Glomerular endothelial cell (primary cell): ENCODE data around the gene PAN2. TPM values are rescaled to one million over a fixed set of nuclear protein-coding genes. Genes with fewer than 3 reads are reported as not detected.

ENCODE experiments used
- DNase-seq: peaks from one replicate; pipeline ENCODE4 v3.0.0-alpha.2; 2011; ENCODE audit warnings: low read depth, low spot score; ENCODE audit errors: extremely low read depth
- total RNA-seq: library from RNA; depleted of rRNA; stranded (reverse); fragments of >200 nt; gene quantifications from 2 replicates; pipeline ENCODE4 v1.2.3, GENCODE V29; 2015

PAN2 gene, protein sequence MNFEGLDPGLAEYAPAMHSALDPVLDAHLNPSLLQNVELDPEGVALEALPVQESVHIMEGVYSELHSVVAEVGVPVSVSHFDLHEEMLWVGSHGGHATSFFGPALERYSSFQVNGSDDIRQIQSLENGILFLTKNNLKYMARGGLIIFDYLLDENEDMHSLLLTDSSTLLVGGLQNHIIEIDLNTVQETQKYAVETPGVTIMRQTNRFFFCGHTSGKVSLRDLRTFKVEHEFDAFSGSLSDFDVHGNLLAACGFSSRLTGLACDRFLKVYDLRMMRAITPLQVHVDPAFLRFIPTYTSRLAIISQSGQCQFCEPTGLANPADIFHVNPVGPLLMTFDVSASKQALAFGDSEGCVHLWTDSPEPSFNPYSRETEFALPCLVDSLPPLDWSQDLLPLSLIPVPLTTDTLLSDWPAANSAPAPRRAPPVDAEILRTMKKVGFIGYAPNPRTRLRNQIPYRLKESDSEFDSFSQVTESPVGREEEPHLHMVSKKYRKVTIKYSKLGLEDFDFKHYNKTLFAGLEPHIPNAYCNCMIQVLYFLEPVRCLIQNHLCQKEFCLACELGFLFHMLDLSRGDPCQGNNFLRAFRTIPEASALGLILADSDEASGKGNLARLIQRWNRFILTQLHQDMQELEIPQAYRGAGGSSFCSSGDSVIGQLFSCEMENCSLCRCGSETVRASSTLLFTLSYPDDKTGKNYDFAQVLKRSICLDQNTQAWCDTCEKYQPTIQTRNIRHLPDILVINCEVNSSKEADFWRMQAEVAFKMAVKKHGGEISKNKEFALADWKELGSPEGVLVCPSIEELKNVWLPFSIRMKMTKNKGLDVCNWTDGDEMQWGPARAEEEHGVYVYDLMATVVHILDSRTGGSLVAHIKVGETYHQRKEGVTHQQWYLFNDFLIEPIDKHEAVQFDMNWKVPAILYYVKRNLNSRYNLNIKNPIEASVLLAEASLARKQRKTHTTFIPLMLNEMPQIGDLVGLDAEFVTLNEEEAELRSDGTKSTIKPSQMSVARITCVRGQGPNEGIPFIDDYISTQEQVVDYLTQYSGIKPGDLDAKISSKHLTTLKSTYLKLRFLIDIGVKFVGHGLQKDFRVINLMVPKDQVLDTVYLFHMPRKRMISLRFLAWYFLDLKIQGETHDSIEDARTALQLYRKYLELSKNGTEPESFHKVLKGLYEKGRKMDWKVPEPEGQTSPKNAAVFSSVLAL
- total RNA-seq: 15.6 and 18.4 TPM in 2 replicates

DNA sequence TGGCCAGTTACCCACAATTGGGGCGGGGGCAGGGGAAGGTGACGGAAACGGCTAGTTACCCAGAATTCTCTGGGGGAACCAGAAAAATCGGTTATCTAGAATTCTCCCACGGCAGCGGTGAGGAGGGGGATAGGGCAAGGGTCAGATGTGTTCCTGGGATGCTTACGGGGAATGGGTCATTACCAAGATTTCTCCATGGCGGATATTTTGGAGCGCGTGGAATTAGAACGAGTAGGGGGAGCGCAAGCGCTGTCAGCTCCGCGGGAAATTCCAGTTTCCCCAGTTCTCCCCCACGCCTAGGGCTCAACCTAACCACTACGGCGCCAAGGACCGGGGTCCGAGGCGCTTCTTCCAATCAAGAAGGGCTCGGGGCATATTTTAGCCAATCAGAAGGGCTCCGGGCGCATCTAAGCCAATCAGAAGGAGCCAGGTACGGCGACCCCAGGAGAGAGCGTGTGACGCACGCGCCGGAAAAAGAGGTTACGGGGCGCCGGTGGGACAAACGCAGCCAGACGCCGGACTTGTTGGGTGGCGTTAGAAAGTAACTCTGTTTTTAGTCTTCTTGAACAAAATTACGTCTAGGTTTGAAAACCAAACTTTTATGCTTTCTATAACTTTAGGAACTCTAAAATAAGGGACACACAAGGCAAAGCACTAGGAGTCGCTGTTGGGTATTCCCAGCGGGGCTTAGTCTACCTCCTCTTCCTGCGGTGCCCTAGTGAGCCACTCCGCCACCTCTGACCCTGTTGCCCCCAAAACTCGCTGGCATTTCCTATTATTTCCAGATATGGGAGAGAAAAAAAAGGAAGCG is at the start of gene PAN2:
TSS of gene PAN2 (minus strand) at position 322 of the 811 bp plus-strand sequence. CDS start 906 bp downstream, outside the sequence.
- peak; percentile 88 for DNase-seq

DNA sequence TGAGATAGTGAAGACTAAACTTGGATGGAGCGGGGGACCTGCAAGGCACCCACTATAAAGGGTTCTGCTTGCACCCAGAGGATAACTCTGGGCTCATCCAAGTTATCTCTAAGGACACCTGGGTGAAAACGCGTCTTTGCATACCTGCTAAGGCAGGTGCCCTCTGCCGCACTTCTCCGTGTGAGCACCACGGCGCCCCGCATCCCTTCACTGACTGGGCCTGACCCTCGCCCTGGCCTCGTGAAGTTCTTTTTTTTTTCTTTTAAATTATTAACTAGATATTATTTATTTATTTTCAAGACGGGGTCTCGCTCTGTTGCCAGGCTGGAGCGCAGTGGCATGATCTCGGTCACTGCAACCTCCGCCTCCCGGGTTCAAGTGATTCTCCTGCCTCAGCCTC is 48.8 kb upstream of the PAN2 start:
- DNase-seq: no peak

DNA sequence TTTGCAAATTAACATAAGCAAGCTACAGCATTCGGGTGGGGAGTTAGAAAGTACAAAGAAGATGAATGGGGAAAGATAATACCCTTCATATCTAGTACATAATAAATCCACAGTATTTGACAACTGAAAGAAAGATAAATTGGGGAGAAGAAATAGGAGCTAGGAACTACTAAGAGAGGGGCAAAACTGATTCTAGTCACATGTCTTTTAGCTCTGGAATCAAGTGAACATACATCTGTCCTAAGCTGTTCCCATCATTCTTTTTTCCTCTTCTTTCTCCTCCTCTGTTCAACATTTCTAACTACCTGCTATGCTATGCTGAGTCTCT is 44.2 kb upstream of the PAN2 start:
- no peak for DNase-seq

DNA sequence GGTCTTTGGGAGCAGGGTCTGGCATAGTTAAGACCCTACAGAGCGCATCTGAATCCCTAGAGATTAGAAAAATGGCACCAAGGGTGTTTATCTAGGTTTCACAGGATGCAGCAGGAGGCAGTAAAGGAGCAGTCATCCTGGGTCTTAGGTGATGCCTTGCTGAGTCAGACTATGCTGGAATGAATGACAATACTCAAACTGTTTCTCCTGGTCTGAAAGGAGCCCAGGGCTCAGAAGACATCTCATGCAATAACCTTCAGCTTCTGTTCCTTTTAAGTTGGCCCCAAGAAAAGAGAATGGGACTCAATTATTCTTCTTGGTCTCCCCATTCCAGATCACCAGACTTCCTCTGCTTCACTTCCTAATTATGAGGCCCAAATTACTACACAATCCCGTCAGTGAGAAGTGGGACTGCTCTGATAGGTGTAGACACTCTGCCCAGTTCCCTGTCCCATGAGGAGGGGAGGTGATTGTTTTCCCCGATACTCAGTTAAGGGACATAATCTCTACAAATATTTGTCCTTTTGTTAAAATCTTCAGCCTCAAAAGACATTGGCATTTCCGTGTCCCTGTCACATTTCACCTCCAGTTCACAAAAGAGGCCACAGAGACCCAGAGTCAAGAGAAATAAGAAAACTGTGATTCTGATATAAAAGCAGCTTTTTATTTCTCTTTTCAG is 43.6 kb upstream of the PAN2 start:
- no peak for DNase-seq

DNA sequence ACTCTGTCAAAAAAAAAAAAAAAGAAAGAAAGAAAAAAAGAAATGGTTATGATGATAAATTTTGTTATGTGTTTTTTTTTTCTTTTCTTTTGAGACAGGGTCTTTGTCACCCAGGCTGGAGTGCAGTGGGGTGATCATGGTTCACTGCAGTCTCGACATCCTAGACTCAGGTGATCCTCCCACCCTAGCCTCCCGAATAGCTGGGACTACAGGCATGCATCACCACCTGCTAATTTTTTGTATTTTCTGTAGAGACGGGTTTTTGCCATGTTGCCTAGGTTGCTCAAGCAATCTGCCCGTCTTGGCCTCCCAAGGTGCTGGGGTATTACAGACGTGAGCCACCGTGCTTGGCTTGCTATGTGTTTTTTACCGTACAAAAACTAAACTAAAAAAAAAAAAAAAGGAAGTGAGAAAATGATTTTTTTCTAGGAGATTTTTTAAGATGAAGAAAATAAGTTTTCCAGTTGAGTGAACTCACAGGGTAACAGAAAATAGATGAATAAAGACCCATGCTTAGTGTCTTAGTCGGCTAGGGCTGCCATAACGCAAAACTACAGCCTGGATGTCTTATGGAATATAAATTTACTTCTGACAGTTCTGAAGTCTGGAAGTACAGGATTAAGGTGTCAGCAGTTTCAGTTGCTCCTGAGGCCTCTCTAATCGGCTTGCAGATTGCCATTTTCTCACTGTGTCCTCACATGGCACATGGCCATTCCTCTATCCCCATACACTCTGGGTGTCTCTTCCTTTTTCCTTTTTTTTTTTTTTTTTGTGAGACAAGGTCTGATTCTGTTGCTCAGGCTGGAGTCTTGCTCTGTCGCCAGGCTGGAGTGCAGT is 42.0 kb upstream of the PAN2 start:
- no peak for DNase-seq

DNA sequence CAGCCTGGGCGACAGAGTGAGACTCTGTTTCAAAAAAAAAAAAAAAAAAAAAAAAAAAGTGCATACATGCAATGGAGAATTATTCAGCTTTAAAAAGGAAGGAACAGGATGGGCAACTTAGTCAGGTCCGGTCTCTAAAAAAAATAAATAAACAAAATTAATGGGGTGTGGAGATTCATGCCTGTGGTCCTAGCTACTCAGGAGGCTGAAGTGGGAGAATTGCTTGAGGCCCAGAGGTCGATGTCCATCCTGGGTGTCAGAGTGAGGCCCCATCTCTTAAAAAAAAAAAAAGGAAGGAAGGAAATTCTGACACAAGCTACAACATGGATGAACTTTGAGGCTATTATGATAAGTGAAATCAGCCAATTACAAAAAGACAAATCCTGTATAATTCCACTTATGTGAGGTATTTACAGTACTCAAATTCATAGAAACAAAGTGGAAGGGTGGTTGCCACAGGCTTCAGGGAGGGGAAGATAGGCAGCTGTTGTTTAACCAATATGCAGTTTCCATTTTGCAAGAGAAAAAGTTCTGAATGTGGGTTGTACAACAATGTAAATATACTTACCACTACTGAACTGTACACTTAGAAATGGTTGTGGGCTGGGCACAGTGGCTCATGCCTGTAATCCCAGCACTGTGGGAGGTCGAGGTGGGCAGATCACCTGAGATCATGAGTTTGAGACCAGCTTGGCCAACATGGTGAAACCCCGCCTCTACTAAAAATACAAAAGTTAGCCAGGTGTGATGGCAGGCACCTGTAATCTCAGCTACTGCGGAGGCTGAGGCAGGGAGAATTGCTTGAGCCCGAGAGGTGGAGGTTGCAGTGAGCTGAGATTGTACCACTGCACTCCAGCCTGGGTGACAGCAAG is 41.2 kb upstream of the PAN2 start:
- no peak for DNase-seq

DNA sequence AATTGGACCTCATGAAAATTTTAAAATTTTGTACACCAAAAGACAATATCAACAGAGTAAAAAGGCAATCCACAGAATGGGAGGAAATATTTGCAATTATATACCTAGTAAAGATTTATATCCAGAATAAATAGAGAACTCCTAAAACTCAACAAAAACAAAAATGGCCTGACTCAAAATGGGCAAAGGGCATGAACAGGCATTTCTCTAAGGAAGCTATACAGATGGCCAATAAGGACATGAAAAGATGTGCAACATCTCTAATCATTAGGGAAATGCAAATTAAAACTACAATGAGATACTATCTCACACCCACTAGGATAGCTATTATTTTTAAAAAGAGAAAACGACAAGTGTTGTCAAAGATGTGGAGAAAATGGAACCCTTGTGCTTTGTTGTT is 39.7 kb upstream of the PAN2 start:
- no peak for DNase-seq

DNA sequence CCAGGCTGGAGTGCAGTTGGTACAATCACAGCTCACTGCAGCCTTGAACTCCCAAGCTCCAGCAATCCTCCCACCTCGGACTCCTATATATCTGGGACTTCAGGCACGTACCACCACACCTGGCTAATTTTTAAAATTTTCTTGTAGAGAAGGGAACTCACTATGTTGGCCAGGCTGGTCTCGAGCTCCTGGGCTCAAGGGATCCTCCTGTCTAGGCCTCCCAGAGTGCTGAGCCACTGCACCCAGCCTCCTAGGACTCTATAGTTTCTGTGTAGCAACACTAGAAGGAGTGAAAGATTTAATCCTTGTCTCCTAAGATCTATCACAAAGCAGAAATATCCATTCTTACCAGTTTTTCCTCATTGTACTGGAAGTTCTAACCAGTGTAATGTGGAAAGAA is 33.1 kb upstream of the PAN2 start:
- no peak for DNase-seq

DNA sequence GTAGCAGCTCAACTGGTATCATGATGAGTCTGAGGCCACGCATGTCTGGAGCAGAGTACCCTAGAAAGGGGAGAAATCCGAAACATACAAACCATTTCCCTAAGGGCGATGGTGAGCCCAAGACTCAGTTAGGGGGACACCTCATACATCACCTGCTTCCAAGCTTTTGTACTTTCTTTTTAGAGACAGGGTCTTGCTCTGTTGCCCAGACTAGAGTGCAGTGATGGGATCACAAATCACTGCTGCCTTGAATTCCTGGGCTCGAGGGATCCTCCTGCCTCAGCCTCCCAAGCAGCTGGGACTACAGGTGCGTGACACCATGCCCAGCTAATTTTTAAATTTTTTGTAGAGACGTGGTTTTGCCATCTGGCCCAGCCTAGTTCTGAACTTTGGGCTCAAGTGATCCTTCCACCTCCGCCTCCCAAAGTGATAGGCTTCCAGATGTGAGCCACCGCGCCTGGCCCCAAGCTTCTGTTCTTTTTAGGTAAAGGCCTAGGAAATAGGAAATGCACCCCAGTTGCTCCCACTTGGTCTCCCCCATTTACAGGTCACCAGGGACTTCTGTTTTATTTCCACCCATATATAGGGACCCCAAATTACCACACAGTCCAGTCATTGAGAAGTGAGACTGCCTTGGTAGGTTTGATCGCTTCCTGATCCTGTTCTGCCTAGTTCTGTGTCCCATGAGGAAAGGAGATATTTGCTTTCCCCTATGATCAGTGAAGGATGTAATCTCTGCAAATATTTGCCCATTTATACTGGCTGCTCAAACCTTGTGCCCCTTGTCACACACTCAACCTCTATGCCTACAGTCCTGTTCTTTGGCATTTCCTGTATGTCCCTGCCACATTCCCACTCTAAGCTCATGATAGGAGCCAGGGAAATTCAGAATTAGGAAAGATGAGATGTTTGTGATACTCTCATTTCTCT is 28.6 kb upstream of the PAN2 start, which contains the start of gene APOF:
TSS of gene APOF (minus strand) at position 728 of the 930 bp plus-strand sequence. CDS start at position 616, 112 bp downstream.
- no peak for DNase-seq

DNA sequence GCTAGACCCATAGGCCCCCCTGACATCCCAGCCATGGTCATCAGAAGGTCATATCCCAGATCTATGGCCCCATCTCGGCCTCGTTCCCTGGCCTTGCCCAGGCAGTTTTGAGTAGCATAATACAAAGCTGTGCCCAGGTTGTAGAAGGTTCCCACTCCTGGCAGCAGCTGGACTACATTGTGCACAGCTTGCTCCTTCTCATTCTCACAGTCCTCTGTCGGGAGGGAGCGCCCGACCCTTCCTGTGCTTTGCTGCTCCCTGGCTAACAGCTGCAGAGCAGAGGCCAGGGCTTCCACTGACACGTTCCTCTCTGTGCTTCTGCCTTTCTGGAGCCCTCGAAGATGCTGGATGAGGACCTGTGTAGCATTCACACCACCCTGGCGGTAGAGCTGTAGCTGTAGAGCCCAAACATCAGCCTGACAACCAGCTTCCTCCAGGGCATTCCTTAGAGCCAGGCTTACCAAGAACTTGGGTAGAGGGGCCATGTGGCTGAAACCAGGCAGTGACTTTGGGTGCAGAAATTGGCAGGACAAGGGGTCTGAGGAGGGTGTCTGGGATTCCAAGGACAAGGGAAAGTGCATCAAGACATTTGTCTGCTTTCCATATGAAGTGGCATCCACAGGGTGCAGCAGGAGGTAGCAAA is 27.8 kb upstream of the PAN2 start:
- DNase-seq: no peak

DNA sequence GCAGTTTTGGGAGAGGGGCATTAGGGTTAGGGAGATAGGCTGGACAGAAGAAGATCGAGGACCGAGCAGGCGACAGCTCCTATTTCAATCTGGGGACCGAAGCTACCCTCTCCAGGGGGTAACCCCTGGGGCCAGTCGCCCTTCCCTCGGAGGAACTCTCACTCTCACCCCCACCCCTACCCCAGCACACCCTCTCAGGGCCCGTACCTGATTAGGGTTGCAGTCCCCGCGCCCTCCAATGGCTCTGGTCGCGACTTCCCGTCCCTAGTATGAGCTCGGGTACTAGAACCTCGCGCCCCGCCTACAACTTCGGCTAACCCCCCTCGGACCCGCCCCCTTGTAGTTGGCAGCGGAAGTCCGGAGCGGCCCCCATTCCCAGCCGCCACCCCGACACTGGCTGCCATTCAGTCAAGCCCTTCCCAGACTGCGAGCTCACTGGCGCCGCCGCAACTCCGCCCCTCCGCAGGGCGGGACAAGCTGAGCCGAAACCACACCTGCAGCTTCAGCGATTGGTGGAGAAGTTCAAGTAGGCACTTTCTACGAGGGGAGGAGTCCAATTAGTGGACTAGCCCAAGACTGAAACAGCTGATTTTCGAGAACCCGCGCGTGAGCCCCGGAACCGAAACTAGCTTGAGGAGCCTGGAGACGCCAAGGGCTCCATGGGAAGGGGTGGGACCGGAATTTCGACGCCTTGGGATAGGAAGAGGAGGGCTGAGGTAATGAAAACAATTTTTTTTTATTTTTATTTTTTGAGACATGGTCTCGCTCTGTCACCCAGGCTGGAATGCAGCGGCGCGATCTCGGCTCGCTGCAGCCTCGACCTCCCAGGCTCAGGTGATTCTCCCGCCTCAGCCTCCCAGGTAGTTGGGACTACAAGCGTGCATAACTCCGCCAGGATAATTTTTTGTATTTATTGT is 26.3 kb upstream of the PAN2 start, which contains the start of gene STAT2:
TSS of gene STAT2 (minus strand) at position 257 of the 917 bp plus-strand sequence. CDS start 3,536 bp downstream, outside the sequence.
- peak; percentile 100 for DNase-seq

DNA sequence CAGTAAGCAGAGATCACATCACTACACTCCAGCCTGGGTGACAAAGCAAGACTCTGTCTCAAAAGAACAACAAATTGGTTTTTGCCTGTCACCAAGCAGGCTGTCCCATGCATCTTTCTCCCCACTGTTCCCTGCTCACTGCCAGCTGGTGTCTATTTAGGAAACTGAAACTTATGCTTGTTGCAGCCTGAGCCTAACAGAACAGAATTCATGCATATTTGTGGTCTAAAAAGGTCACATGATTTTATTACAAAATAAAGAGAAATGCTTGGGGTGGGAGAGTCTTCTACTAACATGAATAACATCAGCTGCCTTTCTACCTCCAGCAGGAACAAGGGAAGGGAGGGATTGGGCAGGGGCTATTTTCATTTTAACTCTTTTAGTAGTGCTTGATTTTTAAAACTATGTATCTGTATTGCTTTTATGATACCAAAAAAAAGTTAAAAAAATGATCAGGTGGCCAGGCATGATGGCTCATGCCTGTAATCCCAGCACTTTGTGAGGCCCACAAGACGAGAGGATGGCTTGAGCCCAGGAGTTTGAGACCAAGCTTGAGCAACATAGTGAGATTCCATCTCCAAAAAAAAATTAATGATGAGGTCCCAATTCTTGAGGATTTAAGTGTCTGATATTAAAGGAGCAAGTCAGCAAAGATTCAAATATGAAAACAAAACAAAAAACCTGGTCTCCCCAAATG is 25.2 kb upstream of the PAN2 start:
- DNase-seq: no peak

DNA sequence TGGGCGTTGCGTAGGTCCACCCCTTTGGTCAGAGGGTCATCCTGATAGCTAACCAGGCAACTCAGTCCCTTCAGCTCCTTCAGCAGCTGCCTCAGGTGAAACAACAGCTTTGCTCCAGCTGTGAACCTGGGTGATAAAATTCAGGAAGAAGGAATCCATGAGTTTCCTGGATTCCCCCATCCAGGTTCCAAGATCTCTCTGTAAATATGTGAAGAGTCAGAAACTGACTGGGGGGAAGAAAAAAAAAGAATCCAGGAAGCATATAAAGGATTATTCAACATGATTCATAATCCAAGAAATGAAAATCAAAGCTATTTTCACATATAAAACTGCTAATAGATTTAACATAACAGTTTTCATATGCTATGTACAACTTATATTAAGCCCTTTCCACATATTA is 17.5 kb upstream of the PAN2 start:
- DNase-seq: no peak

DNA sequence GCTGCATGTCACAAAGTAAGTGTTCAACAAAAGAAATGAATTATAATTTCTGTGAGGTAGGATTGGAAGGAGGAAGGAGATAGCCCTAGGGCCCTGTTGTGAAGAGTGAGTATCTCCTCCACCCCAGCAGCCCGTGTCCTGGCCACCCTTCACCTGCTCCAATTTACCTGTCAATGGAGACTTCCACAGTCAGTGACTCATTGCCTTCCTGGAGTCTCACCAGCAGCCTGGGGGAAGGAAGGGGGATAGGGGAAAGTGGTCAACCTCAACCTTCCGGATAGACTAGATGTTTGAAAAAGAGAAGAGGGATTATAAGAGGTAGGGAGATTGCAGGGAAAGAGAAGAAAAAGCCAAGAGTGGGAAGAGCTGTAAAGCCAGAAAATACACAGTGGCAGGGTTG is 16.9 kb upstream of the PAN2 start:
- no peak for DNase-seq

DNA sequence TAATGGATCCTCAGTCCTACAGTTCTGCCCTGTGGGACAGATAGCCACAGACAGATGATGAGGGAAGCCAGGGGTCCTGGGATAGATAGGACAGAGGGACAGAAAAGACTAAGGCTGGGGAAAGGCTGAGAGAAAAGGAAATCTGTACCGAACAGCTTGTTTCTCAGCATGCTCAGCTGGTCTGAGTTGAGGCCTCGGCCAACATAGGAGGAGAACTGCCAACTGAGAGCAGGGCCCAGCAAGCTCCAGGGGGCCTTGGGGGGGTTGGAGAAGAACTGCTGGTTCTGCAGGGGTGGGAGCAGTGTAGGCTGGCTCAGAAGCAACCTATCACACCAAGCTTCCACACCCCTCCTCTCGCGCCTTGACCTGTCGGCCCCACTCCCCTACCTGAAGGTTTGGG is 15.0 kb upstream of the PAN2 start:
- no peak for DNase-seq
